H1 (cell line): ENCODE data around the gene CGNL1. TPM values are rescaled to one million over a fixed set of nuclear protein-coding genes. Genes with fewer than 3 reads are reported as not detected.

Experiments used
- CTCF ChIA-PET: fragments of 300-600 bp; sonication (Branson Sonifier 250); formaldehyde crosslinking; loops from one replicate; lab custom pipeline; 2021; ENCODE audit not compliant: partially characterized antibody; lab: Charles Lee
- POLR2A ChIA-PET: fragments of 300-600 bp; sonication (Branson Sonifier 250); formaldehyde crosslinking; loops from one replicate; lab custom pipeline; 2021; ENCODE audit warnings: inconsistent platforms; ENCODE audit not compliant: partially characterized antibody; lab: Charles Lee
- DNase-seq, 2 experiments: peaks; one replicate each; pipeline versions ENCODE4 v3.0.0 to v3.0.0-alpha.2; 2010 to 2022; ENCODE audit warnings: low spot score in 2 of 2, low read depth in 1 of 2, mixed read lengths in 1 of 2
- FAIRE-seq: peaks from 2 replicates; lab custom pipeline; 2011; peaks lifted over from hg19 to GRCh38; lab: Jason Lieb, UNC
- H2AFZ ChIP-seq: 2 replicates; pipeline ENCODE4 v1.8.1; 2012; ENCODE audit warnings: low read length, inconsistent platforms
- H2AK5ac ChIP-seq: 2 replicates; pipeline ENCODE4 v1.6.1; 2013; ENCODE audit warnings: low read depth, low read length
- H2BK120ac ChIP-seq: replicated peaks from 2 replicates; pipeline ENCODE3; 2013; ENCODE audit warnings: low read depth, low read length, inconsistent platforms
- H2BK12ac ChIP-seq: 2 replicates; pipeline ENCODE4 v1.6.1; 2013; ENCODE audit warnings: low read depth, low read length
- H2BK15ac ChIP-seq: 2 replicates; pipeline ENCODE4 v1.6.1; 2013; ENCODE audit warnings: low read length
- H2BK20ac ChIP-seq: 2 replicates; pipeline ENCODE4 v1.6.1; 2013; ENCODE audit warnings: low read length
- H2BK5ac ChIP-seq: 2 replicates; pipeline ENCODE4 v1.6.1; 2013; ENCODE audit warnings: low read depth, low read length
- H3K14ac ChIP-seq: 2 replicates; pipeline ENCODE4 v1.6.1; 2013; ENCODE audit warnings: inconsistent platforms; ENCODE audit not compliant: insufficient read length
- H3K18ac ChIP-seq: 2 replicates; pipeline ENCODE4 v1.6.1; 2013; ENCODE audit warnings: low read length; ENCODE audit errors: extremely low read depth
- H3K23ac ChIP-seq: 2 replicates; pipeline ENCODE4 v1.6.1; 2013; ENCODE audit warnings: inconsistent platforms; ENCODE audit not compliant: insufficient read length
- H3K23me2 ChIP-seq: 2 replicates; pipeline ENCODE4 v1.6.1; 2013; ENCODE audit warnings: low read depth, low read length
- H3K27ac ChIP-seq: 2 replicates; pipeline ENCODE4 v1.6.1; 2011; ENCODE audit warnings: low read depth, low read length, inconsistent platforms
- H3K27me3 ChIP-seq, 4 experiments: replicated peaks in 1 of 4; 1 replicate in 1 of 4; 2 replicates in 3 of 4; pipeline versions ENCODE4 v1.6.1 to v1.8.1; 2011 to 2013; ENCODE audit warnings: low read length in 3 of 4, mild to moderate bottlenecking in 3 of 4, inconsistent platforms in 2 of 4, mixed read lengths in 2 of 4, moderate library complexity in 1 of 4; ENCODE audit not compliant: control insufficient read depth in 3 of 4, insufficient read depth in 3 of 4; ENCODE audit errors: extremely low read depth in 1 of 4
- H3K36me3 ChIP-seq, 4 experiments: 2 replicates each; pipeline versions ENCODE4 v1.6.1 to v1.8.1; 2011 to 2013; ENCODE audit warnings: mild to moderate bottlenecking in 4 of 4, low read length in 3 of 4, moderate library complexity in 2 of 4, control low read depth in 1 of 4, inconsistent platforms in 1 of 4; ENCODE audit not compliant: insufficient read depth in 4 of 4, control insufficient read depth in 2 of 4
- H3K4ac ChIP-seq: replicated peaks from 2 replicates; pipeline ENCODE3; 2013; ENCODE audit warnings: low read length, low read depth, mixed read lengths, inconsistent platforms; ENCODE audit not compliant: insufficient read length
- H3K4me1 ChIP-seq, 4 experiments: replicated peaks in 1 of 4; 1 replicate in 1 of 4; 2 replicates in 3 of 4; pipeline versions ENCODE4 v1.6.1 to v1.8.1; 2011 to 2013; ENCODE audit warnings: low read length in 3 of 4, inconsistent platforms in 2 of 4, mixed read lengths in 1 of 4; ENCODE audit not compliant: insufficient read depth in 4 of 4, control insufficient read depth in 3 of 4
- H3K4me2 ChIP-seq, 2 experiments: 2 replicates each; pipeline versions ENCODE4 v1.6.1 to v1.8.1; 2011 to 2013; ENCODE audit warnings: low read depth in 2 of 2, low read length in 2 of 2, control low read depth in 1 of 2, inconsistent platforms in 1 of 2, mild to moderate bottlenecking in 1 of 2; ENCODE audit not compliant: insufficient read depth in 1 of 2
- H3K4me3 ChIP-seq, 4 experiments: fragments of 200-600, 300-600 bp in 1 of 4; sonication (generic), shearing (Covaris generic), sonication (Bioruptor Twin) in 1 of 4; 2 replicates each; pipeline versions ENCODE4 v1.5.1 to v1.8.1; 2011 to 2016; ENCODE audit warnings: low read length in 4 of 4, low read depth in 3 of 4, control low read depth in 2 of 4, inconsistent platforms in 2 of 4, mild to moderate bottlenecking in 2 of 4, mixed read lengths in 1 of 4, moderate library complexity in 1 of 4; ENCODE audit not compliant: insufficient read depth in 2 of 4; ENCODE audit errors: extremely low read depth in 1 of 4
- H3K56ac ChIP-seq: replicated peaks from 2 replicates; pipeline ENCODE3; 2013; ENCODE audit warnings: low read depth, mild to moderate bottlenecking, mixed read lengths, low read length, inconsistent platforms; ENCODE audit not compliant: insufficient read length
- H3K79me1 ChIP-seq: 2 replicates; pipeline ENCODE4 v1.6.1; 2013; ENCODE audit warnings: low read depth, low read length, control low read depth
- H3K79me2 ChIP-seq, 2 experiments: 2 replicates each; pipeline versions ENCODE4 v1.6.1 to v1.8.1; 2012 to 2013; ENCODE audit warnings: low read length in 2 of 2, mild to moderate bottlenecking in 2 of 2, inconsistent platforms in 1 of 2; ENCODE audit not compliant: insufficient read depth in 2 of 2, control insufficient read depth in 1 of 2
- H3K9ac ChIP-seq, 4 experiments: replicated peaks in 1 of 4; 1 replicate in 1 of 4; 2 replicates in 3 of 4; pipeline versions ENCODE4 v1.6.1 to v1.8.1; 2011 to 2013; ENCODE audit warnings: low read depth in 3 of 4, low read length in 3 of 4, control low read depth in 2 of 4, mild to moderate bottlenecking in 2 of 4, moderate library complexity in 2 of 4, inconsistent platforms in 1 of 4; ENCODE audit errors: extremely low read depth in 1 of 4
- H3K9me3 ChIP-seq, 2 experiments: 2 replicates each; pipeline versions ENCODE4 v1.6.1 to v1.8.1; 2012 to 2013; ENCODE audit warnings: mild to moderate bottlenecking in 2 of 2, moderate library complexity in 2 of 2, control low read depth in 1 of 2, inconsistent platforms in 1 of 2, low read depth in 1 of 2, low read length in 1 of 2, mixed read lengths in 1 of 2; ENCODE audit not compliant: insufficient read depth in 2 of 2
- H4K20me1 ChIP-seq, 2 experiments: replicated peaks in 1 of 2; 2 replicates each; pipeline versions ENCODE3 to v1.8.1; 2011 to 2013; ENCODE audit warnings: inconsistent platforms in 2 of 2, low read length in 2 of 2, mild to moderate bottlenecking in 1 of 2; ENCODE audit not compliant: insufficient read depth in 2 of 2, control insufficient read depth in 1 of 2
- H4K5ac ChIP-seq: 2 replicates; pipeline ENCODE4 v1.6.1; 2013; ENCODE audit warnings: low read length, low read depth, mixed read lengths, inconsistent platforms; ENCODE audit not compliant: insufficient read length
- H4K8ac ChIP-seq: 2 replicates; pipeline ENCODE4 v1.8.0; 2013; ENCODE audit warnings: mild to moderate bottlenecking, moderate library complexity, low read length, inconsistent platforms; ENCODE audit not compliant: insufficient read depth; ENCODE audit errors: extremely low read depth
- H4K91ac ChIP-seq: replicated peaks from 2 replicates; pipeline ENCODE3; 2013; ENCODE audit warnings: low read length, mixed read lengths, inconsistent platforms; ENCODE audit not compliant: insufficient read length
- BRCA1 ChIP-seq: IDR thresholded peaks from 2 replicates; pipeline ENCODE4 v1.6.1; 2012; ENCODE audit warnings: low read depth, low read length, improper control_type of control experiment
- CHD1 ChIP-seq: IDR thresholded peaks from 2 replicates; pipeline ENCODE4 v1.6.1; 2012; ENCODE audit warnings: low read depth, low read length, improper control_type of control experiment
- CREB1 ChIP-seq: IDR thresholded peaks from 2 replicates; pipeline ENCODE4 v1.6.1; 2012; ENCODE audit warnings: inconsistent platforms
- FOSL1 ChIP-seq: IDR thresholded peaks from 2 replicates; pipeline ENCODE4 v1.6.1; 2011; ENCODE audit warnings: mild to moderate bottlenecking, low read depth, low read length, moderate library complexity; ENCODE audit not compliant: insufficient read depth
- JUN ChIP-seq: IDR thresholded peaks from 2 replicates; pipeline ENCODE4 v1.6.1; 2011; ENCODE audit warnings: low read depth, mild to moderate bottlenecking, improper control_type of control experiment, low read length
- RAD21 ChIP-seq, 2 experiments: IDR thresholded peaks in 1 of 2; conservative IDR thresholded peaks in 1 of 2; 2 replicates each; pipeline ENCODE4 v1.6.1; 2011; ENCODE audit warnings: low read depth in 2 of 2, low read length in 2 of 2, improper control_type of control experiment in 1 of 2, inconsistent platforms in 1 of 2, mild to moderate bottlenecking in 1 of 2, moderate library complexity in 1 of 2
- RBBP5 ChIP-seq: IDR thresholded peaks from 2 replicates; pipeline ENCODE4 v1.7.1; 2012; ENCODE audit warnings: low read depth, mild to moderate bottlenecking, inconsistent platforms, low read length, moderate library complexity, borderline replicate concordance
- SAP30 ChIP-seq: fragments of 300-600 bp; sonication (generic); IDR thresholded peaks from 2 replicates; pipeline ENCODE4 v1.7.1; 2012; ENCODE audit warnings: low read length, moderate library complexity, mild to moderate bottlenecking, inconsistent platforms; ENCODE audit not compliant: insufficient read depth, insufficient replicate concordance
- SIX5 ChIP-seq: IDR thresholded peaks from 2 replicates; pipeline ENCODE4 v1.6.1; 2011; ENCODE audit warnings: mild to moderate bottlenecking, low read depth, low read length
- SP2 ChIP-seq: IDR thresholded peaks from 2 replicates; pipeline ENCODE4 v1.6.1; 2012; ENCODE audit warnings: mild to moderate bottlenecking, low read length, inconsistent platforms
- SP4 ChIP-seq: IDR thresholded peaks from 2 replicates; pipeline ENCODE4 v1.6.1; 2012; ENCODE audit warnings: low read length, inconsistent platforms
- SUZ12 ChIP-seq: fragments of 200-600 bp; sonication (generic); IDR thresholded peaks from 2 replicates; pipeline ENCODE4 v1.6.1; 2012; ENCODE audit warnings: mild to moderate bottlenecking, inconsistent platforms, low read length, moderate library complexity, mixed read lengths
- TAF1 ChIP-seq: IDR thresholded peaks from 2 replicates; pipeline ENCODE4 v1.6.1; 2011; ENCODE audit warnings: mild to moderate bottlenecking, low read depth, low read length
- TAF7 ChIP-seq: optimal IDR thresholded peaks from 2 replicates; pipeline ENCODE3; 2011; ENCODE audit warnings: low read depth, mild to moderate bottlenecking, inconsistent platforms, low read length, moderate library complexity, borderline replicate concordance
- TBP ChIP-seq: IDR thresholded peaks from 2 replicates; pipeline ENCODE4 v1.6.1; 2011; ENCODE audit warnings: low read depth, low read length, improper control_type of control experiment
- WGBS, 2 experiments: shearing (Covaris generic) in 1 of 2; methylation state at CpG; one replicate each; pipeline versions ENCODE4 v1.1.6 to v1.1.7; 2013 to 2015; ENCODE audit warnings: low lambda C conversion rate in 2 of 2, mixed read lengths in 2 of 2, inconsistent platforms in 1 of 2, low coverage in 1 of 2, missing lambda C conversion rate in 1 of 2; ENCODE audit not compliant: insufficient replicate concordance in 2 of 2, insufficient coverage in 1 of 2, insufficient read length in 1 of 2; ENCODE audit errors: extremely low coverage in 1 of 2, missing lambda C conversion rate in 1 of 2; 5-methylcytosine and 5-hydroxymethylcytosine counted together
- polyA plus RNA-seq, 7 experiments: library from polyadenylated mRNA; depleted of rRNA in 3 of 7; stranded (reverse) in 5 of 7; unstranded in 2 of 7; fragments of >200 nt in 5 of 7; fragments of 200-250 nt in 2 of 7; gene quantifications; 1 replicate in 5 of 7; 2 replicates in 1 of 7; 4 replicates in 1 of 7; pipeline versions ENCODE4 v1.2.1 to v1.2.3, GENCODE V29; 2011 to 2013; ENCODE audit warnings: missing spikeins in 2 of 7, mixed read lengths in 2 of 7
- total RNA-seq: library from RNA; stranded (reverse); fragmentation: NEBNext Ultra II Directional; extraction: Animal tissue kit (Norgen Biotek cat#: 25700); gene quantifications from 2 replicates; pipeline ENCODE4 v1.2.1, GENCODE V29; 2021

The CGNL1 gene
- total and polyA plus RNA-seq, 2 of the 8 experiments (the other 6 are each of a cell fraction or from before 2014, with no cell fraction given): 21.8 to 75.6 TPM

- H3K27ac ChIP-seq: no peak overlapping the region
- H3K4me1 ChIP-seq: peaks cover 0 to under 1% (median 0%) of the 10 kb centered on the region in 4 experiments; a peak in 1 of 7 replicates
- no peak overlapping the region for H3K18ac ChIP-seq
- H3K27me3 ChIP-seq: no peaks in the 10 kb centered on the region
- no peak overlapping the region for H4K91ac ChIP-seq
- H2BK5ac ChIP-seq: no peak overlapping the region
- H3K4me3 ChIP-seq: no peak overlapping the region
- no peak overlapping the region for H3K4ac ChIP-seq
- H2BK12ac ChIP-seq: no peak overlapping the region
- H3K23ac ChIP-seq: no peak overlapping the region
- ChIA-PET CTCF (interaction anchor here (1.0 to 1.6 kb wide), 5 partner anchors 10 to 66 kb away, joined by 3 to 6 read pairs (median 4); no protein-coding TSS in a partner anchor), POLR2A (no interaction called here)
- H3K9ac ChIP-seq: no peak overlapping the region
- TF ChIP-seq FOSL1 (no peak), TAF7 (no peak), TAF1 (no peak), SAP30 (no peak), RBBP5 (no peak), SUZ12 (no peak), BRCA1 (no peak), SP4 (no peak), CHD1 (no peak), JUN (no peak), SP2 (no peak), TBP (no peak), CREB1 (no peak), RAD21 (IDR thresholded peaks at IDR 0.05 in 1 of 2, conservative IDR thresholded peaks at IDR 0.05 in 1 of 2; ENCODE audit: low read depth in 2 of 2, low read length in 2 of 2) (no peak), SIX5 (no peak)
- H3K23me2 ChIP-seq: no peaks in the 10 kb centered on the region; the same call in 1 of the 2 replicates
- no peaks in the 10 kb centered on the region for H3K79me2 ChIP-seq
- H2BK15ac ChIP-seq: no peak overlapping the region
- H3K4me2 ChIP-seq: no peak overlapping the region
- no peak overlapping the region for H3K14ac ChIP-seq
- H3K79me1 ChIP-seq: no peaks in the 10 kb centered on the region
- no peak overlapping the region for H2AFZ ChIP-seq
- no peak overlapping the region for H2BK20ac ChIP-seq
- WGBS, 2 experiments: 92% methylated on average over 5 of the region's 5 CpGs; no CpG with 5 or more reads in 1 of the 2 experiments
- no peak overlapping the region for H4K5ac ChIP-seq
- FAIRE-seq: no peak
- no peak overlapping the region for H3K56ac ChIP-seq
- no peak overlapping the region for H2AK5ac ChIP-seq
- no peaks in the 10 kb centered on the region for H3K9me3 ChIP-seq
- no peak overlapping the region for H2BK120ac ChIP-seq
- DNase-seq: no peak
- H3K36me3 ChIP-seq: no peaks in the 10 kb centered on the region
- no peaks in the 10 kb centered on the region for H4K20me1 ChIP-seq
- H4K8ac ChIP-seq: no peak overlapping the region
These were observed 199.1 kb downstream of the CGNL1 start for GRCh38 chr15:57575363-57575762.
